Thoracic aorta (tissue), 2 donors: Measurements from ENCODE around the gene COBLL1. TPM values are rescaled to one million over a fixed set of nuclear protein-coding genes. Genes with fewer than 3 reads are reported as not detected.

Experiments used
- ATAC-seq: fragments of 150-250 bp; one replicate; pipeline ENCODE4 v1.8.0; 2017; ENCODE audit warnings: low read depth; ENCODE audit not compliant: insufficient number of reproducible peaks, low FRiP score
- DNase-seq: peaks from one replicate; pipeline ENCODE4 v3.0.0-alpha.2; 2020; ENCODE audit warnings: low spot score
- H3K27ac ChIP-seq, 2 donors: fragments of 200-600 bp; sonication (generic); 1 replicate in 1 of 2; 2 replicates in 1 of 2; pipeline ENCODE4 v1.5.1; 2016; ENCODE audit warnings: mild to moderate bottlenecking in 2 of 2, moderate library complexity in 2 of 2
- H3K27me3 ChIP-seq: fragments of 200-600 bp; sonication (generic); replicated peaks from 2 replicates; pipeline ENCODE4 v1.6.0; 2016; ENCODE audit warnings: mild to moderate bottlenecking; ENCODE audit not compliant: insufficient read depth
- H3K36me3 ChIP-seq: fragments of 200-600 bp; sonication (generic); one replicate; pipeline ENCODE4 v1.5.1; 2016
- H3K4me1 ChIP-seq, 2 donors: fragments of 200-600 bp; sonication (generic); 1 replicate in 1 of 2; 2 replicates in 1 of 2; pipeline versions ENCODE4 v1.5.1 to v1.6.0; 2016; ENCODE audit warnings: low read depth in 2 of 2, mild to moderate bottlenecking in 1 of 2; ENCODE audit not compliant: control insufficient read depth in 1 of 2
- H3K4me3 ChIP-seq: fragments of 200-600 bp; sonication (generic); 2 replicates; pipeline ENCODE4 v1.5.1; 2016; ENCODE audit warnings: mild to moderate bottlenecking
- H3K9me3 ChIP-seq: fragments of 200-600 bp; sonication (generic); 2 replicates; pipeline ENCODE4 v1.5.1; 2016
- CTCF ChIP-seq: fragments of 200-600 bp; sonication (generic); IDR thresholded peaks from one replicate; pipeline ENCODE4 v1.5.1; 2019; ENCODE audit warnings: antibody characterized with exemption
- total RNA-seq, 2 donors: library from RNA; depleted of rRNA; stranded (reverse); fragments of >200 nt; gene quantifications; one replicate each; pipeline versions ENCODE4 v1.1.0 to v1.2.3, GENCODE V29; 2016

The COBLL1 gene
- total RNA-seq, 2 donors from 2014 or later = 62.0 to 64.6 TPM

- no peak overlapping the region for H3K27ac ChIP-seq
- peaks cover 7 to 15% of the 10 kb centered on the region in 2 donors for H3K4me1 ChIP-seq
These were observed 121.4 kb downstream of the COBLL1 start for GRCh38 chr2:164719996-164720941.

GRCh38 chr2:164717000-164717803 lies 124.4 kb downstream of the COBLL1 start:
- no peak for ATAC-seq
- H3K4me3 ChIP-seq = no peak overlapping the region
- peaks cover 7 to 9% of the 10 kb centered on the region in 2 donors for H3K4me1 ChIP-seq
- peaks cover 8% of the 10 kb centered on the region for H3K36me3 ChIP-seq
- H3K27me3 ChIP-seq = no peaks in the 10 kb centered on the region
- no peak overlapping the region for H3K27ac ChIP-seq
- H3K9me3 ChIP-seq = no peaks in the 10 kb centered on the region
- TF ChIP-seq CTCF = peak; percentile 63
- DNase-seq = no peak

More at GRCh38 chr2:164719996-164720941, 121.4 kb downstream of the COBLL1 start:
- H3K36me3 ChIP-seq = peaks cover 8% of the 10 kb centered on the region
- H3K9me3 ChIP-seq = no peaks in the 10 kb centered on the region
- H3K4me3 ChIP-seq = no peak overlapping the region
- ATAC-seq = no peak
- DNase-seq = no peak
- H3K27me3 ChIP-seq = no peaks in the 10 kb centered on the region
- no peak for TF ChIP-seq CTCF

- no peak overlapping the region for H3K4me3 ChIP-seq
- DNase-seq = no peak
- no peak overlapping the region for H3K27ac ChIP-seq
- TF ChIP-seq CTCF = no peak
- peaks cover 8% of the 10 kb centered on the region for H3K36me3 ChIP-seq
- no peaks in the 10 kb centered on the region for H3K9me3 ChIP-seq
- no peak for ATAC-seq
- H3K4me1 ChIP-seq = no peaks in the 10 kb centered on the region
- H3K27me3 ChIP-seq = no peaks in the 10 kb centered on the region
These were observed 127.2 kb downstream of the COBLL1 start for GRCh38 chr2:164714471-164714870.

- H3K36me3 ChIP-seq = no peaks in the 10 kb centered on the region
- H3K9me3 ChIP-seq = no peaks in the 10 kb centered on the region
- H3K4me3 ChIP-seq = no peak overlapping the region
- no peak for TF ChIP-seq CTCF
- H3K4me1 ChIP-seq = no peaks in the 10 kb centered on the region
- H3K27ac ChIP-seq = no peak overlapping the region
- no peaks in the 10 kb centered on the region for H3K27me3 ChIP-seq
- ATAC-seq (no peak), DNase-seq (no peak)
These were observed 129.9 kb downstream of the COBLL1 start for GRCh38 chr2:164711766-164712138.
